HG03354 (cell line): ENCODE data around the gene TBC1D5.
A peak's percentile ranks its signal among the peaks of the same experiment; 100 is the strongest.
"Not testable (repeated sequence)": the region's sequence is repeated elsewhere in the genome, so short reads cannot be mapped to it uniquely, and the experiment has no call there.

Experiments
- ATAC-seq: cut with Tn5 transposase; IDR thresholded peaks from one replicate; pipeline ENCODE4 v1.9.1; 2021; ENCODE audit warnings: mild to moderate bottlenecking; ENCODE audit not compliant: unreplicated experiment, poor library complexity, severe bottlenecking

TBC1D5 gene

DNA sequence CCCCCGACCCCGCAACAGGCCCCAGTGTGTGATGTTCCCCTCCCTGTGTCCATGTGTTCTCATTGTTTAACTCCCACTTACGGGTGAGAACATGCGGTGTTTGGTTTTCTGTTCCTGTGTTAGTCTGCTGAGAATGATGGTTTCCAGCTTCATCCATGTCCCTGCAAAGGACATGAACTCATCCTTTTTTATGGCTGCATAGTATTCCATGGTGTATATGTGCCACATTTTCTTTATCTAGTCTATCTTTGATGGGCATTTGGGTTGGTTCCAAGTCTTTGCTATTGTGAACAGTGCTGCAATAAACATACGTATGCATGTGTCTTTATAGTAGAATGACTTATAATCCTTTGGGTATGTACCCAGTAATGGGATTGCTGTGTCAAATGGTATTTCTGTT is 349.9 kb downstream of the TBC1D5 start:
- ATAC-seq: not testable (repeated sequence)

DNA sequence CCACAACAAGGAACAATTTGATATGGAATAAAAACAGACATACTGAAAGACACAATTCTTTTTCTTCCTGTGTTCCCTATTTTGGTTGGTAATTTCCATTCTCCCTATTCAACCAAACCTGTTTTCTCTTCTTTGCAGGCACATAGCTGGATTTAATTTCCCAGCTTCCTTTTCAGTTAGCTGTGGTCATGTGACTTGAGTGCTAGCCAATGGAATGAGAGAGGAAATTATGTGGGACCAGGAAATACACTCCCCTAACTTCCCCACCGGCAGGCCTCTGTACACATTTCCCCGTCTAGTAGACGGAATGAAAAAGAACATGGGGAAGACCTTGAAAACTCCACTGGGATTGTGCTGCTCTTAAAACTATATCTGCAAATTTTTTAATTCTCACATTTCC is 351.6 kb downstream of the TBC1D5 start:
- ATAC-seq: no peak

DNA sequence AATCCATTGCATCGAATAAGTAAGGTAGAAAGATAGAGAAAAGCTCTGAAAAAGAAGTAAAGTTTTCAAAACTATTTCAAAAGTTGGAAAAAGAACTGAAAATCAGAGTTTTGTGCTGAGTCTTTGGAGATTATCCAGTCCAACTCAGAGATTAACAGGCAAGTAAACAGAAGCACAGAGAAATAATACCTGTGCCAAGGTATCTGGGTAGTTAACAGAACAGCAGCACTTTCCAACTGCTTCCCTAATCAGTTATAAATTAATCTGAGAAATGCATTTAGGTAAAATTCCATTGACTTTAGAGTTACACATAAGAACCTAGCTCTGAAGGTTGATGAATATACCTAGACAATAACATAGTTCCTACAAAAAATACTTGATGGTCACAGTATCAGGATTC is 355.3 kb downstream of the TBC1D5 start:
- ATAC-seq: no peak

- ATAC-seq: no peak
Measured at GRCh38 chr3:17386432-17386831, 356.0 kb downstream of the TBC1D5 start.

GRCh38 chr3:17384567-17385296 is 357.7 kb downstream of the TBC1D5 start:
- no peak for ATAC-seq

GRCh38 chr3:17373304-17373703 is 369.1 kb downstream of the TBC1D5 start:
- ATAC-seq: no peak

DNA sequence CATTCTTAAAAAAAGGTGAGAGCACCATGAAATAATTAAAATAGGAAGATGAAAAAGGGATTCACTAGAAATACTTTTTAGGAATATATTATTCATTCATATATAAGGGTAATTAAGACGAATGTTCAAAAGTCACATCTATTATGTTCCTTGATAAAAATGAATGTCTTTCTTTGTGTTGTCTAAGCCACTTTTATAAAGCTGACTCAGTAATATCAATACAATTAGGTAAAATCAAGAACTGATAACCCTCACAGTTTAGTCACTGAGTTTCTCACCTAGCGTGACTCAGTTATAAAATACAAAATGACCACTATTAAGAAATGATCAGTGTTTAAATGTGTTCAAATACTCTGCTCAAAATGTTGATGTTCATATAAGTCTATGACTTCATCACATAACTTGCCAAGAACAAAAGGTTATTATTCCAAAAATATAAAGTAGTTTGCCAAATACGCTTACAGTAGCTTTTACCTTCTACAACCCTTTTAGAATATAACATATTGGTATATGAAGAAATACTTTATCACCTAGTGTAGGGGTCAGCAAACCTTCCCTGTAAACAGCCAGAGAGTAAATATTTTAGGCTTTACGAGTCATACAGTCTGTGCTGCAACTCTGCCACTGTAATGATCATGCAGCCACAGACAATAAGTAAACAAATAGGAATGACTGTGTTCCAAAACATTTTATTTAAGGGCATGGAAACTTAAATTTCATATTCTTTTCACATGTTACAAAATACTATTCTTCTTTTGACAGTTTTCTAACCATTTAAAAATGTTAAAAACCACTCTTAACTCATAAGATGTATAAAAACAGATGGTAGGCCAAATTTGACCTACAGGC is 369.8 kb downstream of the TBC1D5 start:
- ATAC-seq: no peak

DNA sequence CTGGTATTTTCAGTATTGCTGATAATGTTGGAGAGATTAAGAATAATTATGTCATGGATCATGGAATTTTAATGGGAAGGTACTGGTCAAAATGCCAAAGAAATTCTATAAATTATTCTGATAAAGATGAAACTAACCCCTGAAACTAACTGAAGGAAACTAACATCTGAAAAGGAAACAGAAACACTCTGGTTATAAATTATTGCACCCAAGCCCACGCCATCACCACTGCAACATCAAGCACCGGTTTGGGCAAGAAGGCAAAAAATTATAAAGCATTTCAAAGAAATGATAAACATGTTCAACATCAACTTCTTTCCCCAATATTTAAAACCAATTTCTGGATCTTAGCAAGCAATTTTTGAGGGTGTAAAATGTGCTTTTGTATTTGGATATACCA is 372.5 kb downstream of the TBC1D5 start:
- peak; percentile 59 for ATAC-seq

DNA sequence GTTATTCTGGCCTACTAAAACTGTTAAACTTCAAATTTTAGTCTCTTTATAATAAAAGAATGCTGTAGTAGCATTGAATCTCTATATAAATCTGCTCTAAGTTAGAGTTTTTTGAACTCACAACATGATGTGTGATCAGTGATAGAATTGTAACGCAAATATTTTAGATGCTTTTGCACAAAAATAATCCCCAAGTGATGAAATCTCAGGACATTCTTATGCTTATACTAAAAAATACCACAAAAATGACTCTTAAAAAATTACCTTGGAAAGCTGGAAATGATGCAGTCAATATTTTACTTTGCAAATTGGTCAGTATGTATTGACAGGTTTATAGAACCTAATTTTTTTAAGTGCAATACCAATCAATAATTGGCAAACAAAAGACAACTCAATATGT is 375.3 kb downstream of the TBC1D5 start:
- no peak for ATAC-seq

DNA sequence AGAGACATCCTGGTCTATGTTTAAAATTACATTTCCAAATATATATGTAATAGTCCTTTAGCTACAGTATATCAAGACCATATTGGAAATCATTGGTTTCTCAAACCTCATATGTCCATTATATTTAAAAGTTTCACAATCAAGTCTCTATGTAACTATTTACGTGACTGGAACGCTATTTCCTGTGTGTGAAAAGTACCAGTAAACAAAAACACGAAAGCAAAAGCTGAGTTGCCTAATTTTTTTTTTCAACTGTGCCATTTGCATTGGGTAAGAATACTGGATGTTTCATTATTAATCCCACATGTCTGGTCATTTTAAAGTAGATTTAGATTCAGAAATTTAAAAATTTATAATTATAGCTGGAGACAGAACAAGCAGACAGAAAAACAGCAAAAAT is 381.4 kb downstream of the TBC1D5 start:
- no peak for ATAC-seq

GRCh38 chr3:17359911-17360310 is 382.5 kb downstream of the TBC1D5 start:
- no peak for ATAC-seq

- no peak for ATAC-seq
Measured at GRCh38 chr3:17357035-17357710, 385.3 kb downstream of the TBC1D5 start.

DNA sequence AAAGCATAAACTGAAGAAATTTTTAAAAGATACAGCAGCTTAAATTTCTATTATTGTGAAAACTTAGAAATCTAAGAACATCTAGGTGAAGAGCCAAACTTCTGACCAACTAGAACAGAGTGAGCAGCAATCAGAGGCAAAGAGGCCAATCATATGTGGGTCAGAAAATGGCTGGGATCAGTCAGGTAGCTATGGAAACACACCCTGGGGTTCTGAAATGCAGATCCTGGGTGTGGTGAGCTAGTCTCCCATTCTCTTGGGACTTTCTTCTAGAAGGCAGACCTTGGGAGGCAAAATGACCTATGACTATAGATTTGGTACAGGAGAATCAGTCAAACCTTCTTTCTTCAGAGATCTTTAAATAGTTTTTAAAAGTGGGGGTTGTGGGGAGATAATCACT is 385.8 kb downstream of the TBC1D5 start:
- ATAC-seq: no peak

GRCh38 chr3:17355591-17355990 is 386.8 kb downstream of the TBC1D5 start:
- ATAC-seq: no peak

DNA sequence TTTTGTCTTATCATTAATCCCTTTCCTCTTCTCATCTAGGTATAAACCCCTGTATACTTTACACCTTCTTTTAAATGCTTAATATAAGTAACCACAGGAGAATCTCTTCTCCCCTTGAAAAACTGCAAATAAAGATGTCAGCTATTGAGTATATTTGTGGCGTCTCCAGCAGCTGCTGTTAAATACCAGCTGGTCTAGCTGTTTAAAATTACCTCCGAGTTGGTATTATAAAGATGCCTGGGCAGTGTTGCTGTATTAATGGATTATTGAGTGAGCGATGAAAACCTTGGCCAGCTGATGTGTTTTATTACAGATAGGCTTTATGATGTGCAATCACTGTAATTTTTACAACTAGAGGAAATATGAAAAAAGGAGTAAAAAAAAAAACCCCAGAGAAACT is 388.1 kb downstream of the TBC1D5 start:
- no peak for ATAC-seq

GRCh38 chr3:17352620-17353019 is 389.8 kb downstream of the TBC1D5 start:
- ATAC-seq: no peak

- not testable (repeated sequence) for ATAC-seq
Measured at GRCh38 chr3:17351193-17351592, 391.2 kb downstream of the TBC1D5 start.

DNA sequence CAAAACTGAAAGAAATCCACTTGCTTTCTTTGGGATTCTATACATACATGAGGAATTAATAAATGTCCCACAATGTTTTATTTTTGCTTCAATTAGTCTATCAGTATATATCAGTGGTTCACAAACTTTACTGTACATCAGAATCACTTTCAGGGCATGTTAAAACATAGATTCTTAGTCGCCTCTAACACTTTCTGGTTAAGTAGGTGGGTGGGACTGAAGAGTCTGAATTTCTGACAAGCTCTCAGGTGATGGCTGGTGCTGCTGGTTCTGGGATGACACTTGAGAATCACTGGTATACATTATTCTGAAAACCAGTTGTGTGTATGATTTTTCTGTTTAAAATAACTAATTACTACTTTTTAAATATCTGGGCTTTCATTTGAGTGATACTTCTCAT is 393.3 kb downstream of the TBC1D5 start:
- no peak for ATAC-seq

GRCh38 chr3:17342119-17342518 is 400.3 kb downstream of the TBC1D5 start:
- no peak for ATAC-seq

DNA sequence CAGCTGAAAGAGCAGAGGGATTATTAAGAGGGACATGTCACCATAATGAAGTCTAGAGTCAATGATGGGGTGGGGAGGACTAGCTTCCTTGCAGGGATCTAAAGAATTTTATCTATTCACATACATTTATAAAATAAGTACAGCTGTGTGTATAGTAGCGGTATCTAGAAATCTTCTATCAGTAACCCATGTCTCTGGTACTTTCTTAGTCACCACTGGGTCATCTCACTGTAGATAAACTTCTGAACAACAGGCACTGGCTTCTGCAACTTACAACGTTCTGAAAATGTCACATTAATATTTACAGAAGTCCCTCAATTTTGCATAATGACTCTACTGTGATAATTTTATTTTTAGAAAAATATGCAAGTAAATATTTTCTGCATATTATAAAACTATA is 401.7 kb downstream of the TBC1D5 start:
- no peak for ATAC-seq

GRCh38 chr3:17340261-17340660 is 402.2 kb downstream of the TBC1D5 start:
- ATAC-seq: no peak
